ENCODE results near the gene PPP2R2D.
"Not testable (repeated sequence)": the region's sequence is repeated elsewhere in the genome, so short reads cannot be mapped to it uniquely, and the experiment has no call there.

The PPP2R2D gene

DNA sequence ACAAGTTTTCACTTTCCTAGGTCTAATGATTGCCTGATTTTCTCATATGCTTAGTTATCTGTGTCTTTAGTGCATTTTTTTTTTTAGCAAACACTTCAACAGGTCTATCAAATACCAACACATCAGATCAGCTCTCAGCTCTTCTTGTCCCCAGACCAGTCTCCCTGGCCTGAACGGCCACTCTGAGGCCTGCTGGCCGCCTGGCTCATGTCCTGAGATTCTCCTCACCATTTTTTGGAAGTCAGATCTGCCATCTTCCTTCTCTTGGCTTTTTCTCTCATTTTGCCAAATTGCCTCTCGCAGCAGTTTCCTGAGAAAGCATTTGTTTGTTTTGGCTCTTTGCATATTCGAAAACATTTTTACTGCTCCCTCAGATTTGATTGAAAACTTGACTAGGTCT, 29.3 kb downstream of the PPP2R2D start:
- DNase-seq, result no peak

DNA sequence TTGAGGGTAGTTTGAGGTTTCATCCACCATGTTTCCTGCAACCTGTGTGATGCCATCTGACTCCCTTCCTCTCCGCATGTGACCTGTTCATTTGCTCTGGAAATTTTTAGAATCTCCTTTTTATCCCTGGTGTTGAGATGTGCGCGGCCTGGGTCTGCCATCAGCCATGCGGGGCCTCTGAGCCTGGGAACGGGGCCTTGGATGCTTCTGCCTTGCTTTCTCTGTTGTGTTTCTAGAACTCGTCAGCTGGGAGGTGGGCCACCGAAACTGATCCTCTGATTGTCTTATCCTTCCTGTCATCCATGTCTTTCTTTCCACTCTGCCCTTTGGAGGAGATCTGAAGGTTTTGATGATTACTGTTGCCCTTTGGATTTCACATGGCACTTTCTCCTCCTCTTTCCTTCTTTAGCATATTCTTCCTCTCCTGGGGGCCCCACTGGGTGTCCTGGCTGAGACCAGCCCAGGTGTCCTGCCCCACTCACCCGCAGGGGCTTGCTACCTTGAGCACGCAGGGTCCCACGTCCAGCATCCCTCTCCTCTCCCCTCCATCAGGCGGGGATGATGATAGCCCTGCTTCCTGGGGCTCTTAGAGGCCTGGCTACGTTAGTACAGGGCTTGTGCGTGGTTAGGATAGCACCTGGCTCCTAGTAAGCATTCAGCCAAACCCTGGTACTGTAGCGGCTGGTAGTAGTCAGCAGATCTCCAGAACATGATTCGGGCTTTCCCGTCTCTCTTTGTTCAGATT, 29.9 kb downstream of the PPP2R2D start:
- no peak for DNase-seq

DNA sequence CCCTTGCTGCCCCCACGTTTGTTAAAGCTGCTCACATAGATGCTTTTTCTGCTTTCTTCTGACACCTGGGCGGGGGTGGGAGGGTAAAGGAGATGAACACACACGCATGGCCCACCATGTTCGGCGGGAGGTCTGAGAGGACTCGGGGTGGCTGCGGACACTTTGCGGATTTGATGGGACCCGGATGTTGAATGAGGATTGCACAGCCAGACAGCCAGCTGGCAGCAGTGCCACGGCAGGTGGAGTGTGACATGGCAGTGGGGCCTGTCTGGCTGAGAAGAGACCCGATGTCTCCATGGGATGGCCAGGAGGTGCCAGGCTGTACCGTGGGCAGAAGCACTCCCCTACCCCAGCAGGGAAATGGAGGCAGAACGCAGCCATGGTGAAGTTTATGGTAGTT, 31.2 kb downstream of the PPP2R2D start:
- DNase-seq, result no peak

DNA sequence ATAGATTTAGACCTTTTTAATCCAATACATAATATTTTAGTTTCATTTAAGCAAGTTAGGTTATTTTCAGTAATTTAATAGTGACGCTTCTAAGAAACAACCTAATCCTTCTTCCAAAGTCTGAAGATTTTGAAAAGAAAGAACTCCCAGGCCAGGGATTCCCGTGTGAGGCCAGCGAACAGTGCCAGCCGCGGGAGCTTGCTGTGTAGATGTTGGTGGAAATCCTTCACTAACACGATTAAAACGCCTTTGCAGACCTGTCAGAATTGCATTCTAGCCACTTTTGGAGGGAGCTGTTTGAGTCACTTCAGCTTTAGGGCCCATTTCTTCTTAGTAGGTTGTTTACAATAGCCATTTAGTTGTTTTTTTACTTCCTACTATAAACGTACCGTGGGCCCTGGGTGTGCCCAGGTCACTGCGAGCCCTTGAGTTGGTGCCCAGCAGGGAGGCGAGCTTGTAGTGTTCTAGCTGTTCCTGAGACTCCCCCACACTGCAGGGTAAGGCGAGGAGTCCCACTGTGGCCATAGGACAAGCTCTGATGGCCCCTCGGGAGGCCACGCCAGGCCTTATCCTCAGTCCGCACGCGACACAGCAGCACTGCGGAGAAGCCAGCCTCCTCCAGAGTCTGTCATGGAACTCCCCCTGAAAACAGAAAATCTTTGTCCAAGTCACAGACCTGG, 32.3 kb downstream of the PPP2R2D start:
- no peak for DNase-seq

DNA sequence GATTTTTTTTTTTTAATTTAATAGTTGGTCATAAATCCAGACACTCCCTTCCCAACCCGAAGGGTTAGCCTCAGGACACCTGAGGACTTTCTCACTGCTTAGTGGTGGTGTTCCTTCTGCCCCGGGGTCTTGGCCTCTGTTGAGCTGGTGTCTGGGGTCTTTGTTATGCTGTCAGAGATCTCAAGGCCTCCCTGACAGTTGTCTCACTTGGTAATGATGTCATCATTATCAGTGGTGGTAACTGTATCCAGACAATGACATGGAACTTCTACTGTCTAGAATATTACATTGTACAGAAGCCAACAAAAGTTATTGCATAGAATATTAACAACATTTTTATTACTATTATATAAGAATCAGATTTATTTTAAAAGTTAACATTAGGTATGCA, 32.9 kb downstream of the PPP2R2D start:
- DNase-seq, result no peak

DNA sequence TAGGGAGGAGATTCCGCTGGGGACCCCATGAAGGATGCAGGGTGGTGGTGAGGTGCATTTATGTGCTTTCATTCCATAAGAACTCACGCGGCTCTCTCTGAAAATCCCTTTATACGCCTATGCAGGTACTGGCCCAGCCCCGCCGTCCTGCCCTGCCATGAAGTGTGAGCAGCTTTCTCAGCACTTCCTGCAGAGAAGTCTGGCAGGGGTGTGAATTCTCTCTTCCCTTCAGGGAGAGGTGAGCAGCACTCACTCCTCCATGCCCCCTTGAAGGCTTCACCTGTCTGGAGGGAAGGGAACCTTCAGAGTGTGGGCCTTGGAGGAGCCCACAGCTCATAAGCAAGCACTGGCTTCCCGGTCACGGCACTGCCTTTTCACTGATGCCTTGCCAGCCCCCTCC, 34.0 kb downstream of the PPP2R2D start:
- no peak for DNase-seq

DNA sequence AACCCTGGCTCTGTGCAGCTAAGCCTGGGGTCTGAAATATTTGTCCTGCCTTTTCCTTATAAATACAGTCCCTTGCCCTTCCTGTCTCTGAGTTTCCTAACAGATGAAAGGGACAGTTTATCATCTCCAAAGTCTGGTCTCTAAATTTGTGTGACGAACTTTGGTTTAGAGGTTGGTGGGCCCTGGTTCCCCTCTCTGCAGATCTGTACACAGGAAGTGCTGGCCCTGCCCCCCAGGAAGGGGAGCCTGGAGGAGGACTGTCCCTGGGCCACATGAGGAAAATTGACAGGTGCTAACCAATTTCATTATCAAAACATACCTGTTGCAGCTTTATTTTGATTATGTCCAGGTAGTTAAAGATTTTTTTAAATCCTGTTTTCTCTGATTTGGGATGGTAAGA, 34.5 kb downstream of the PPP2R2D start:
- no peak for DNase-seq

DNA sequence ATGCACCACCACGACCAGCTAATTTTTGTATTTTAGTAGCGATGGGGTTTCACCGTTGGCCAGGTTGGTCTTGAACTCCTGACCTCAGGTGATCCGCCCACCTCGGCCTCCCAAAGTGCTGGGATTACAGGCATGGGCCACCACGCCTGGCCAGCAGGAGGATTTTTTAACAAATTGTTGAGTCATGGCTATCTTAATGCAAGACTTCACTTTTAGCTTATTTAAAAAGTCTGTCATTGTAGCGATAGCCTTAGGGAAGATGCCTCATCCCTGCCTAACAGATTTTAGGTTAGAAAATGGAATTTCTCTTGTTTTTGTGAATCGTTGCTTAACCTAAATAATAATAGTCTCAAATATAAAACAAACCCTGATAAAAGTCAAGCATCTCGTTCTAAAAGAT, 35.5 kb downstream of the PPP2R2D start:
- no peak for DNase-seq

DNA sequence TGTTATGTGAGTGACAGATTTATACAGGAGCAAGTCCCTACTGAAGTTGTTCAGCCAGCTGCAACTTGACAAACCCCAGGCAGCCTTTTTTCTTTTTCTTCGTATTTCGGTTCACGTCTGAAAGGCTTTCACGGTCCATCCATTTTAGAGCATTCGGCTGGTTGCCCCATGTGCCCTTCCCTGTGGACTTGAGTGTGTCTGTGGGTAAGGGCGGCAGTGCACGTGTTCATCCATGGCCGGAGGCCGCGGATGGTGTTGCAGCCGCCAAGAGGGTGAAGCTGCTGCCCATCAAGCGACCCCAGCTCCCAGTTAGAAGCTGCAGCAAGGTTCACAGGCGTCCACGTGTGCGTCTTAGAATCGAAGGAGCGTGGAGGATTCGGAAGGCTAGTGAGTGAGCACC, 35.9 kb downstream of the PPP2R2D start:
- DNase-seq, result no peak

DNA sequence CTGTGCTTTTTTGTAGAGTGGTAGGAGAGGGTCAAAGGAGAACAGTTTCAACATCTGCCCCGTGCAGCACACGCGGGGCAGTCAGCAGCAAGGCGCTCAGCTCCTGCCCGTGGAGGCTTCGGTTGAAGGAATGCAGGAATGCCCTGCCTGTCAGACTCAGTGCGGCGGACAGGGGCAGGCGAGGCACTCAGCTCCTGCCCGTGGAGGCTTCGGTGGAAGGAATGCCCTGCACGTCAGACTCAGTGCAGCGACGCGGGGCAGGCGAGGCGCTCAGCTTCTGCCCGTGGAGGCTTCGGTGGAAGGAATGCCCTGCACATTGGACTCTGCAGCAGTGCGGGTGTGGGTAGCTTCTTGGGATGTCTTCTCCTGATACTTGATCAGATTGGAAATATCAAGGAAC, 37.0 kb downstream of the PPP2R2D start:
- no peak for DNase-seq

DNA sequence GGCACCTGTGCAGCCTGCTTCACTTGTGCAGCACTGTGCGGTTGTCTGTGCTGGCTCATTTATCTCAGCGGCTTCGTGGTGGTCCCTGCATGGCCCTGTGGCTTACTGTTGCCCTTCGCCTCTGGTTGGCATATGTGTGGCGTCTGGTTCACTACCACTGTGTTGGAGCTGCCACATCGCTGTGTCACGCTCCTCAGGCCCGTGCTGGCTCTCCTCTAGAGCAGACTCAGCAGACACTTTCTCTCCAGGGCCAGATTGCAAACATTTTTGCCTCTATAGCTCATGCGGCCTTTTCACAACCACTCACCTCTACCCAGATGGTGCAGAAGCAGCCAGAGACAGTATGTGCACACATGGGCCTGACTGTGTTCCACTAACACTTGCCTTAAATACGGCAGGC, 37.9 kb downstream of the PPP2R2D start:
- DNase-seq, result no peak

DNA sequence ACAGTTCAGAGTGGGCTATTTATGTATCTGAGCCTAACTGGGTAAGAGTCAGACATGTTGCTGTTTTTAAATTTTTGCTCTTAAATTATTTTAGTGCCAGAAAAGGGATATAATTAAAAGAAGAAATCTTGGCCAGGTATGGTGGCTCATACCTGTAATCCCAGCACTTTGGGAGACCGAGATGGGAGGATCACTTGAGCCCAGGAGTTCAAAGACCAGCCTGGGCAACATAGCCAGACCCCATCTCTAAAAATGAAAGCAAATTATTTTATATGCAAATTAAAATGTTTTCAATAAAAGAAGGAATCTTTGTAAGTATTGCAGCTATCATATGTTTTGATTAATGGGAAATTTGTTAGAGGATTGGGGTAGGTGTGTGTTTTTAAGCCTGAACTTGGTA, 41.6 kb downstream of the PPP2R2D start:
- no peak for DNase-seq

DNA sequence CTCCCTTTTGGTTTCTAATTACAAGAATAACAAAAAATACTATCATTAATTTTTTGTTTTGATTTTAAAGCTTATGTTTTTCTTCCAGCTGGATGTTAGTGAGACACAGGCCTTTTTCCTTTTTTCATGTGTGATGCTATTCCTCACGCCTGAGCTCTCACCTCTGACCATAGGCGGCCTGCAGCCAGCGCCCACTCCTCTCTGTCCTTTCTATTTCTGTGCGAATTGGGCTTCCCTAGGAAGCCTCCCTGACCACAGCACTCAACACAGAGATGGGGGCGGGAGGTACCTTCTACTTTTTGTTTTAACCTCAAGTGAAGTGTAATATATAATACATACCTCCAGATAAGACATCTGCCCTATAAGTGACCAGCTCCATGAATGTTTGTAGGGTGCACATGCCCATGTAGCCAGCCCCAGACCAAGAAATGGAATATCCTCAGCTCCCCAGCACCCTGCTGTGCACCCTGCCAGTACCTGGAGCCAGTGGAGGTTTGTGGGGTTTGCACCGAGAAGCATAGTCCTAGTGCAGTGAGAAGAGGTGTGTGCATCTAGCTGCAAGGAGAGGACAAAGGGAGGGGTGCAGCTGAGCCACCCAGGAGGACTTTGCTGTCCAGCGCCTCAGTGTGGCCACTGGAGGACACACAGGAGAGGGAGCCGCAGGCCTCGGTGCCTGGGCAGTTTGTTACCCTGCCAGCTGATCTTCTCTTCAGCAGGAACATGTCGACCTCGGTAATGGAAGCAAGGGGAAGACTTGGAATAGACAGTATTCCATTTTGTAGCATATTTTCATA, 42.4 kb downstream of the PPP2R2D start:
- DNase-seq, result peak; percentile 12 to 29

DNA sequence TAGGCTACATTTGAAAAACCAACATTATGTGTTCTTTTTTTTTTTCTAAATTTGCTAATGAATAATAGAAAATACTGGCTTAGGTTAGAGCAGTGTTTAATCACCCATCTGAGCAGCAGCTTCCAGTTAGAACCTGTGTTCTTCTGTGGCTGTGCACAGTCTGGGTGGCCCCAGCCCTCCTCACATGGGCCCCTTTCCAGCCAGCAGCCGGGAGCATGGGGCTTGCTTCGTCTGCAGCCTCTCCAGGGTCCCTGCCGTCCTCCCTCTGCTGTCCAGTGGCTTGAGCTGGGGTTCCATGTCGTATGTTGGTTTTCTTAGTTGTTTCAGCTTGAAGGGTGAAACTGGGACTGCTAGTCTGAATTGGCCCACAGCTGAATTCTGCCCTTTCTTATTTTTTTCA, 43.6 kb downstream of the PPP2R2D start:
- DNase-seq, result no peak

DNA sequence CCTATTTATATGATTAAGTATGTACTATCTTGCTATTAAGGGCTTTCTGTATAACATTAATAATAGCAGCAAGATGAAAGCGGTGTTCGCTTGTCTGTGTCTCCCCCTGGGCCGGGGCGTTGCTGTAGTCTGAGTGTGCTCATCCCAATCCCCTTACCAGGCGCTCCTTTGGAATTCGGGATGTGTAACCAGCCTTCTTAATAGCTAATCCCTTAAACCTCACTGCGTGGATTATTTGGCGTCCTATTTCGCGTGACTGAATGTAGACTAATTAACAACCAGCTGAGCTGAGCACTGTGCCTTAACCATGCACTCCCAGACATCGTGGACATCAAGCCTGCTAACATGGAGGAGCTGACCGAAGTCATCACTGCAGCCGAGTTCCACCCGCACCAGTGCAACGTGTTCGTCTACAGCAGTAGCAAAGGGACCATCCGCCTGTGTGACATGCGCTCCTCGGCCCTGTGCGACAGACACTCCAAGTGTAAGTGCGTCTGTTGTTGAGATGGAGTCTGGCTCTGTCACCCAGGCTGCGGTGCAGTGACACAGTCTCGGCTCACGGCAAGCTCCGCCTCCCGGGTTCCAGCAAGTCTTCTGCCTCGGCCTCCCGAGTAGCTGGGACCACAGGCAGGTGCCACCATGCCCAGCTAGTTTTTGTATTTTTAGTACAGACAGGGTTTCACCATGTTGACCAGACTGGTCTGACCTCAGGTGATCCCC, 44.3 kb downstream of the PPP2R2D start:
- DNase-seq, result no peak

DNA sequence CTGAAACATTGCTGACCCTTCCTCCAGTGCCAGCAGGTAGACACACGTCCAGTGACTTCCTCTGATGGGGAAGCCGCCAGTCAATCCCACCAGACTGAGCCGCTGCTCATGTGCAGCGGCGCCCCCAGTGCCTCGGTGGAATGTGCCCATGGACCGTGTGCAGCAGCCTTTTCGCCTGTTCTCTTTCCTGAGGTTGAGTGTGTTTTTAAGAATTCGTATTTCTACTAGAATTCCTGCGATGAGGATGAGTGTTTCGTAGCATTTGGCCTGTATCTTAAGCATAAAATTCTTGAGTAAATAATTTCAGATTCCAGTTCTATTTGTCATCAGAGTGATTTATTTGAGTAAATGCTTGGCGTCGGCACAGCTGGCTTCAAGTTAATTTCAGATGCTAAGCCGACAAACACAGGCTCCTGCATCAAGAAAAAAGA, 45.5 kb downstream of the PPP2R2D start:
- no peak for DNase-seq

DNA sequence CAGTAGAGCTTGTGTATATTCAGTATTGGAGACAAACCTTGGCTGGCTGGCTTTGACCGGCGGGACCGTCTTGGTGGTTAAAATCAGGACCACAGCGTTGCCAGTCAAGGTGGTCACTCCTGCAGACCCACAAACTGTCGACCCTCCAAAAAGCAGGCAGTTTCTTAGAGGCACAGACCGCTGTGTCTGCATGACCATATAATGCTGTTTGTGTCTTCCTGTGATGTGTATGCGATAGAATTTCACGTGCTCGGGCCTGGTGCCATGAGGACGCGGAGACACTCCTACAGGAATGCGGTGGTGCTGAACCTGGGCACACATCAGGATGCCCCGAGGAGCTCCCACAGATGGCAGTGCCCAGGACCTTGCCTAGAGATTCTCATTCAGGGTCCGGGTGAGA, 46.1 kb downstream of the PPP2R2D start:
- DNase-seq, result no peak

DNA sequence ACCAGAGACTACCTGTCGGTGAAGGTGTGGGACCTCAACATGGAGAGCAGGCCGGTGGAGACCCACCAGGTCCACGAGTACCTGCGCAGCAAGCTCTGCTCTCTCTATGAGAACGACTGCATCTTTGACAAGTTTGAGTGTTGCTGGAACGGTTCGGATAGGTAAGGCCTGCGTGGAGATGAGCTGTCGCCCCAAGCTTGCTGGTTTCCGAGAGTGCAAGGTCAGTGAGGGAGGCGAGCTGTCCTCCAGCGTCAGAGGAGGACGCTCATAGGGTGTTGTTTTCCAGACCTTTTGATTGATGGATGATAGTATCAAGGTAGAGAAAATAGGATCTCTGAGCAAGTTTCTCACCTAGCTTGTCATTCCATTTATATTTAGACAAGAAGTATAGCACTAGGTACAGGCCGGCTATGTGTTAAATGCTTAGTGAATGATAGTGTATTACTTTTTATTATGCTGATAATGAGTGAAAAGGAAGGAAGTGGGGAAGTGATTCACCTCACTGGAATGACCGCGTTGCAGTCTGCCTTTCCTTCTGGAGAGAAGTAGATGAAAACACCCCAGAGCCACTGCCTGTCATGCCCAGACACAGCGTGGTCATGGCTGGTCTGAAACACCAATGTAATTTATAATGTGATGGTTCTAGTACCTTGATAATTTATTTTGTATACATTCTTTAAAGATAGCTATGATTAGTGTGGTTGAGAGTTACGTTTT, 47.0 kb downstream of the PPP2R2D start:
- no peak for DNase-seq

DNA sequence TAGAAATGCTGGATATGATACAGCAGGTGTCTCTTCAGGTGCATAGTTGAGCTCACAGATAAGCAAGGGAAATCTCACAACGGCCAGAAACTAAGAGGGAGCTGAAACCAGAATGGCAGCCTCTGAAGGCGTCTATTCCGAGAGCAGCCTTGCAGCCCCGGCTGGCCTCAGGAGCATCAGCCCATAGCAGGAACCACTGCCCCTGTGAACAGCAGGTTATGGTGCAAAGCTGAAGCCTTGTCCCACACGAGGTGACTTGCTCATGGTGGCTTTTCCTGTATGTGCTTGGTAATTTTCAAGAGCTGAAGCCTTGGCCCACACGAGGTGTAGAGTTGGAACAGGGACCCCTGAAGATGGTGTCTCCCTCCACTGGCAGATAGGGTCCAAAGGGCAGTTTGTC, 47.7 kb downstream of the PPP2R2D start:
- no peak for DNase-seq

DNA sequence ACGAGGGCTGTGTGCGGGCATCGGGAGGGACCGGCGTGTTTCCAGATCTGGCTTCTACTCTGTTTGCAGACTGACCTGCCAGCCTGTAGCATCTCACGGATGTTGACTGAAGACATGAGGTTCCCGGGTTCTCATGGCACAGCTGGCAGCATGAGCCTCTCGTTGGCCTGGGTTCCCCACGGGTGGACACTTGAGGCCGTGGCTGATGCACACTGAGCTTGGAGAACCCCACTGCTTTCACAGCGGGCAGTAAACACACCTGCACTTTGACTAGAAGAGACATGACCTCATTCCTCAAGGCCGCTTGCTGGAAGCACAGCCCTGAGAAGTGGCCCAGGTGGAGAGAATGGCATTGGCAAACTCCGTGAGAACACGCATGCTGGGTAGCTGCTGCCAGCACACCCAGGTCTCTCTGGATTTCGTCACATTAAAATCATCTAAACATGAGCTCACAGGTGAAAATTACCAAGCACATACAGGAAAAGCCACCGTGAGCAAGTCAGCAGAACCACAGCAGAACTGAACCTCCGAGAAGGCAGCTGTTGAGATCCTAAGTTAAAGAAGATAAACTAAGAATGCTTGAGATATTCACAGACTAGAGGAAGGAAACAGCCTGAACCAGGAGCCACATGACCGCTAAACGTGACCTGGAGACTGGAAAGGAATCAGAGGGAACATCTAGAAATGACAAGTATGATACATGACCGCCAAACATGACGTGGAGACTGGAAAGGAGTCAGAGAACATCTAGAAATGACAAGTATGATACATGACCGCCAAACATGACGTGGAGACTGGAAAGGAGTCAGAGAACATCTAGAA, 48.4 kb downstream of the PPP2R2D start:
- no peak for DNase-seq

DNA sequence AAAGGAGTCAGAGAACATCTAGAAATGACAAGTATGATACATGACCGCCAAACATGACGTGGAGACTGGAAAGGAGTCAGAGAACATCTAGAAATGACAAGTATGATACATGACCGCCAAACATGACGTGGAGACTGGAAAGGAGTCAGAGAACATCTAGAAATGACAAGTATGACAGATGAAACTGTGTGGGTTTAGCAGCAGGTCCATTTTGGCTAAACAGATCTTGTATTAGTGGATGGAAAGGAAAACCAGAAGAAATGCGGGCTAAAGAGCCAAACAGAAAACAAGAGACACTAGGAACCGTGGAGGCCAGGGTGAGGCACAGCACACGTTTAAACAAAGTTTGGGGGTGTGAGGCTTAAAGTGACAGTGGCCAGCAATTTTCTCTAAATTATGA, 49.1 kb downstream of the PPP2R2D start:
- DNase-seq, result not testable (repeated sequence)

Data from inflammatory macrophage treated with lipopolysaccharide for 1 hour (primary cell).